Activated T-helper 17 cell treated with anti-CD3 and anti-CD28 coated beads, Interleukin-2, amount 50 U/mL, for 72 hours (primary cell): Measurements from ENCODE around the gene TAS1R3. TPM values are rescaled to one million over a fixed set of nuclear protein-coding genes. Genes with fewer than 3 reads are reported as not detected.
A peak's percentile ranks its signal among the peaks of the same experiment; 100 is the strongest.
"Not testable (repeated sequence)": the region's sequence is repeated elsewhere in the genome, so short reads cannot be mapped to it uniquely, and the experiment has no call there.

Experiments used
- ATAC-seq: fragments of 150-1000 bp; cut with Tn5 transposase; replicated peaks from 2 replicates; pipeline ENCODE4 v1.10.0; 2021; ENCODE audit warnings: mild to moderate bottlenecking, moderate library complexity
- H3K27ac Mint-ChIP-seq: one replicate; pipeline ENCODE4 v1.8.0; 2022; ENCODE audit warnings: mixed read lengths
- H3K27me3 Mint-ChIP-seq: one replicate; pipeline ENCODE4 v1.8.0; 2022; ENCODE audit warnings: mixed read lengths
- H3K36me3 Mint-ChIP-seq: one replicate; pipeline ENCODE4 v1.8.0; 2022; ENCODE audit warnings: low read depth, mild to moderate bottlenecking, mixed read lengths
- H3K4me1 Mint-ChIP-seq: one replicate; pipeline ENCODE4 v1.8.0; 2022; ENCODE audit warnings: mixed read lengths
- H3K4me3 Mint-ChIP-seq: one replicate; pipeline ENCODE4 v1.8.0; 2022; ENCODE audit warnings: mild to moderate bottlenecking, mixed read lengths
- H3K9me3 Mint-ChIP-seq: one replicate; pipeline ENCODE4 v1.8.0; 2022; ENCODE audit warnings: mixed read lengths
- total RNA-seq, 2 donors: library from RNA; stranded (reverse); gene quantifications; one replicate each; pipeline ENCODE4 v1.2.3, GENCODE V29; 2022

TAS1R3 gene
- total RNA-seq, 2 donors from 2014 or later: 0.71 to 1.1 TPM

GRCh38 chr1:1364266-1364665 is 33.2 kb downstream of the TAS1R3 start:
- Mint-ChIP-seq H3K36me3 (no peaks in the 10 kb centered on the region), H3K27me3 (no peaks in the 10 kb centered on the region), H3K27ac (no peak overlapping the region), H3K4me1 (peaks cover 6% of the 10 kb centered on the region), H3K9me3 (no peaks in the 10 kb centered on the region), H3K4me3 (no peak overlapping the region)
- ATAC-seq: no peak

GRCh38 chr1:1365875-1366698 is 35.0 kb downstream of the TAS1R3 start:
- ATAC-seq: no peak
- H3K27me3 Mint-ChIP-seq: no peaks in the 10 kb centered on the region

GRCh38 chr1:1366699-1367066 is 35.6 kb downstream of the TAS1R3 start:
- no peak overlapping the region for H3K4me3 Mint-ChIP-seq
- H3K27ac Mint-ChIP-seq: no peak overlapping the region
- ATAC-seq: no peak
- H3K9me3 Mint-ChIP-seq: no peaks in the 10 kb centered on the region
- H3K27me3 Mint-ChIP-seq: no peaks in the 10 kb centered on the region
- no peaks in the 10 kb centered on the region for H3K36me3 Mint-ChIP-seq
- no peaks in the 10 kb centered on the region for H3K4me1 Mint-ChIP-seq

More at GRCh38 chr1:1365875-1366698, 35.0 kb downstream of the TAS1R3 start:
- peaks cover under 1% of the 10 kb centered on the region for H3K4me1 Mint-ChIP-seq
- no peaks in the 10 kb centered on the region for H3K36me3 Mint-ChIP-seq
- H3K9me3 Mint-ChIP-seq: no peaks in the 10 kb centered on the region
- no peak overlapping the region for H3K27ac Mint-ChIP-seq
- no peak overlapping the region for H3K4me3 Mint-ChIP-seq

GRCh38 chr1:1367315-1367714 is 36.2 kb downstream of the TAS1R3 start:
- Mint-ChIP-seq H3K4me1 (no peaks in the 10 kb centered on the region), H3K36me3 (no peaks in the 10 kb centered on the region)

GRCh38 chr1:1370094-1370493 is 39.0 kb downstream of the TAS1R3 start:
- H3K36me3 Mint-ChIP-seq: peaks cover 21% of the 10 kb centered on the region
- not testable (repeated sequence) for H3K27ac Mint-ChIP-seq, H3K27me3 Mint-ChIP-seq, H3K4me1 Mint-ChIP-seq, H3K9me3 Mint-ChIP-seq, H3K4me3 Mint-ChIP-seq, ATAC-seq

More at GRCh38 chr1:1367315-1367714, 36.2 kb downstream of the TAS1R3 start:
- ATAC-seq: no peak
- H3K9me3 Mint-ChIP-seq: no peaks in the 10 kb centered on the region
- H3K27me3 Mint-ChIP-seq: no peaks in the 10 kb centered on the region
- H3K27ac Mint-ChIP-seq: no peak overlapping the region
- no peak overlapping the region for H3K4me3 Mint-ChIP-seq

GRCh38 chr1:1370771-1371300 is 39.8 kb downstream of the TAS1R3 start:
- Mint-ChIP-seq H3K27me3 (no peaks in the 10 kb centered on the region), H3K4me1 (no peaks in the 10 kb centered on the region), H3K27ac (no peak overlapping the region), H3K9me3 (no peaks in the 10 kb centered on the region), H3K36me3 (peaks cover 26% of the 10 kb centered on the region), H3K4me3 (peak overlapping the region; percentile 11)
- ATAC-seq: no peak

- Mint-ChIP-seq H3K27ac (no peak overlapping the region), H3K4me1 (no peaks in the 10 kb centered on the region), H3K27me3 (no peaks in the 10 kb centered on the region), H3K9me3 (no peaks in the 10 kb centered on the region), H3K36me3 (peaks cover 26% of the 10 kb centered on the region), H3K4me3 (peak overlapping the region; percentile 11)
- ATAC-seq: peak; percentile 8
Measured at GRCh38 chr1:1371364-1371745, 40.3 kb downstream of the TAS1R3 start.

- Mint-ChIP-seq H3K4me1 (no peaks in the 10 kb centered on the region), H3K36me3 (peaks cover 26% of the 10 kb centered on the region), H3K4me3 (peak overlapping the region; percentile 27), H3K27ac (no peak overlapping the region), H3K9me3 (no peaks in the 10 kb centered on the region), H3K27me3 (no peaks in the 10 kb centered on the region)
- ATAC-seq: peak; percentile 52
Measured at GRCh38 chr1:1371746-1372711, 40.9 kb downstream of the TAS1R3 start.

GRCh38 chr1:1373051-1373814 is 42.2 kb downstream of the TAS1R3 start:
- Mint-ChIP-seq H3K27me3 (no peaks in the 10 kb centered on the region), H3K27ac (peak overlapping the region; percentile 43), H3K4me1 (no peaks in the 10 kb centered on the region), H3K4me3 (peak overlapping the region; percentile 92), H3K36me3 (peaks cover 26% of the 10 kb centered on the region), H3K9me3 (no peaks in the 10 kb centered on the region)
- ATAC-seq: no peak

GRCh38 chr1:1373815-1374588 is 42.9 kb downstream of the TAS1R3 start:
- Mint-ChIP-seq H3K27me3 (no peaks in the 10 kb centered on the region), H3K4me1 (no peaks in the 10 kb centered on the region), H3K36me3 (peaks cover 26% of the 10 kb centered on the region), H3K4me3 (peak overlapping the region; percentile 92), H3K27ac (peak overlapping the region; percentile 46), H3K9me3 (no peaks in the 10 kb centered on the region)
- ATAC-seq: no peak

- H3K27ac Mint-ChIP-seq: peak overlapping the region; percentile 97
- H3K4me1 Mint-ChIP-seq: no peaks in the 10 kb centered on the region
- peak overlapping the region; percentile 92 for H3K4me3 Mint-ChIP-seq
- peaks cover 26% of the 10 kb centered on the region for H3K36me3 Mint-ChIP-seq
- H3K9me3 Mint-ChIP-seq: no peaks in the 10 kb centered on the region
- ATAC-seq: no peak
- no peaks in the 10 kb centered on the region for H3K27me3 Mint-ChIP-seq
Measured at GRCh38 chr1:1374589-1374928, 43.5 kb downstream of the TAS1R3 start.

GRCh38 chr1:1374929-1375662 is 44.0 kb downstream of the TAS1R3 start, which contains the start of gene AURKAIP1:
AURKAIP1 (minus strand) TSS chr1:1375207; CDS start chr1:1374756, 451 bp downstream.
- Mint-ChIP-seq H3K4me1 (no peaks in the 10 kb centered on the region), H3K9me3 (no peaks in the 10 kb centered on the region), H3K4me3 (peak within 1 kb of the TSS; percentile 92), H3K36me3 (peaks cover 26% of the 10 kb centered on the region), H3K27ac (peak within 1 kb of the TSS; percentile 97), H3K27me3 (no peaks in the 10 kb centered on the region)
- ATAC-seq: peak; percentile 87
